Placental pericyte (primary cell): Measurements from ENCODE around the gene SNX17. TPM values are rescaled to one million over a fixed set of nuclear protein-coding genes. Genes with fewer than 3 reads are reported as not detected.

Experiments used
- total RNA-seq: library from RNA; depleted of rRNA; stranded (reverse); fragments of >200 nt; gene quantifications from 2 replicates; pipeline ENCODE4 v1.2.3, GENCODE V29; 2012

The SNX17 gene
- 141 and 166 TPM in 2 replicates for total RNA-seq

GRCh38 chr2:27370026-27370815 is at the start of gene SNX17, which contains the start of gene EIF2B4:
Gene SNX17, plus strand, starts transcription at chr2:27370616. Its CDS starts 128 bp downstream, at chr2:27370744.
Gene EIF2B4, minus strand, starts transcription at chr2:27370338. Its CDS starts 24 bp downstream, at chr2:27370314.

DNA sequence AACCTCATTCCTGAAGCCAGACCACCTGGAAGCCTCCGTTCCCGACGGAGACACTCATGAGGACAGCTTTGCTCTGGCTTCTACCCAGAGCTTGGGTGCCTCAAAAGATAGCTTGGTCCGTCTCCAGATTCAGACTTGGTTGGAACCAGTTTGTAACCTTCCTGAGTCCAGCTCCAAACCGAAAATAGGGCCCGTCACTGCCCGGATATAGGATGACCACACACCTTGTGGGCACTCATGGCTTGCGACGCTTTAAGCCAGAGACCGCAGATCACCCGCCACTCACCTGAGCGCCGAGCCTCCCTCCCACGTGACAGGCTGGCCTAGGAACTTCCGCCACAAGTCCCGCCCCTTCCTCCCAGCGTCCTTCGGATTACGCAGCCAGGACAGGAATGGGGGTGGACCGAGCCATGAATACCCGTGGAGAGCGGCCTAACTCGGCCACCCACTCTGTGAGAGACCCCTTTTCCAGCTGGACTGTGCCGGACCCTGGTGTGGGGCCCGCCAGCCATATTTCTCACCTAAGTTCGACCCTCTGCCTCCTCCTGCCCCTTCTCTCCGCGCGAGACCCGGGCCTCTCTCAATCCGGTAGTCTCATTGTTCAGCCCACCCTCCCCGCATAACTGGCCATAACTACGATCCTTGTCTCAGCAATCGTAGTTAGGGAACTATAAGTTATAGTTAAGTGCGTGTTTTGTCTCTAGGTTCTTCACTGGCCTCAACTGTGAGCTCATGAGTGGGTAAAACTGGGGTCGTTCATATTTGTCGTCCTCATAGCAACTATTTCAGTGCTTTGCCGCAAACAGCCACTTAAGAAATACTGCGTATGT is 47.4 kb upstream of the SNX17 start, which contains the start of gene MPV17:
MPV17 (minus strand) TSS at position 332 of the 830 bp plus-strand sequence. CDS start 580 bp downstream, outside the sequence.

GRCh38 chr2:27356382-27357181 is 13.8 kb upstream of the SNX17 start, which contains the start of gene GTF3C2:
Gene GTF3C2, minus strand, starts transcription at chr2:27356764. Its CDS starts 13,210 bp downstream, at chr2:27343554.

GRCh38 chr2:27380626-27381545 is 10.5 kb downstream of the SNX17 start, which contains the start of gene ZNF513:
Gene ZNF513, minus strand, starts transcription at chr2:27380734. Its CDS starts 208 bp downstream, at chr2:27380526.

GRCh38 chr2:27409321-27410073 is 39.1 kb downstream of the SNX17 start, which contains the start of gene PPM1G:
Gene PPM1G, minus strand, starts transcription at chr2:27409591. Its CDS starts 169 bp downstream, at chr2:27409422.

Other genes with a start within 250 kb of the SNX17 start
- gene ABHD1, start 246.8 kb upstream of the SNX17 start, total RNA-seq: not detected in 2 replicates
- gene PREB, start 236.0 kb upstream of the SNX17 start, total RNA-seq: 76.7 and 108 TPM in 2 replicates
- gene PRR30, start 231.2 kb upstream of the SNX17 start, total RNA-seq: not detected in 2 replicates
- not detected in 2 replicates for gene TCF23, start 221.6 kb upstream of the SNX17 start, total RNA-seq
- 143 and 170 TPM in 2 replicates for gene ATRAID, start 158.6 kb upstream of the SNX17 start, total RNA-seq
- 39.6 and 59.4 TPM in 2 replicates for gene SLC5A6, start 158.3 kb upstream of the SNX17 start, total RNA-seq
- 34.4 and 72.2 TPM in 2 replicates for gene CAD, start 153.2 kb upstream of the SNX17 start, total RNA-seq
- gene SLC30A3, start 107.6 kb upstream of the SNX17 start, total RNA-seq: 0.14 TPM in 1 of 2 replicates, not detected in the other
- gene DNAJC5G, start 95.2 kb upstream of the SNX17 start, total RNA-seq: not detected in 2 replicates
- gene TRIM54, start 88.2 kb upstream of the SNX17 start, total RNA-seq: not detected in 2 replicates
- gene UCN, start 62.2 kb upstream of the SNX17 start, total RNA-seq: 0.86 and 1.1 TPM in 2 replicates
- gene MPV17, start 47.5 kb upstream of the SNX17 start, total RNA-seq: 64.8 and 67.7 TPM in 2 replicates
- gene GTF3C2, start 13.9 kb upstream of the SNX17 start, total RNA-seq: 31.7 and 63.6 TPM in 2 replicates
- gene EIF2B4, start 278 bp upstream of the SNX17 start, total RNA-seq: 29.1 and 37.9 TPM in 2 replicates
- gene ZNF513, start 10.1 kb downstream of the SNX17 start, total RNA-seq: 11.5 and 12.3 TPM in 2 replicates
- gene PPM1G, start 39.0 kb downstream of the SNX17 start, total RNA-seq: 98.0 and 99.6 TPM in 2 replicates
- gene NRBP1, start 58.0 kb downstream of the SNX17 start, total RNA-seq: 136 and 159 TPM in 2 replicates
- not detected in 2 replicates for gene KRTCAP3, start 71.8 kb downstream of the SNX17 start, total RNA-seq
- 14.2 and 18.5 TPM in 2 replicates for gene IFT172, start 119.1 kb downstream of the SNX17 start, total RNA-seq
- 2.2 and 14.0 TPM in 2 replicates for gene FNDC4, start 124.6 kb downstream of the SNX17 start, total RNA-seq
- gene GCKR, start 126.2 kb downstream of the SNX17 start, total RNA-seq: 0.43 TPM in 1 of 2 replicates, not detected in the other
- gene ZNF512, start 212.4 kb downstream of the SNX17 start, total RNA-seq: 23.2 and 27.8 TPM in 2 replicates